Loucy (cell line): ENCODE results near the gene FBXO22.

Experiments
- CTCF ChIP-seq: fragments of 200-600 bp; sonication (generic); conservative IDR thresholded peaks from 2 replicates; pipeline ENCODE4 v1.5.1; 2014; ENCODE audit warnings: mild to moderate bottlenecking, antibody characterized with exemption, low read length
- EZH2phosphoT487 ChIP-seq: fragments of 200-600 bp; IDR thresholded peaks from 2 replicates; pipeline ENCODE4 v1.6.1; 2018; ENCODE audit warnings: antibody characterized with exemption, mild to moderate bottlenecking, moderate library complexity, borderline replicate concordance

GRCh38 chr15:75955720-75956119 is 52.0 kb downstream of the FBXO22 start:
- TF ChIP-seq CTCF (peak; percentile 21; the same call in 1 of the 2 replicates), EZH2phosphoT487 (no peak)
